22Rv1 (cell line): ENCODE results near the gene FAM168A.

Experiments used
- H3K27ac ChIP-seq: fragments of 450-650 bp; 2 replicates; pipeline ENCODE4 v1.5.1; 2017
- ZFX ChIP-seq: fragments of 450-650 bp; IDR thresholded peaks from 2 replicates; pipeline ENCODE4 v1.6.1; 2017; ENCODE audit warnings: antibody characterized with exemption, borderline replicate concordance
- TF ChIP-seq, protein P1 (sequence below): fragments of 450-650 bp; IDR thresholded peaks from 2 replicates; pipeline ENCODE4 v1.5.1; 2017; ENCODE audit warnings: mild to moderate bottlenecking

The FAM168A gene

DNA sequence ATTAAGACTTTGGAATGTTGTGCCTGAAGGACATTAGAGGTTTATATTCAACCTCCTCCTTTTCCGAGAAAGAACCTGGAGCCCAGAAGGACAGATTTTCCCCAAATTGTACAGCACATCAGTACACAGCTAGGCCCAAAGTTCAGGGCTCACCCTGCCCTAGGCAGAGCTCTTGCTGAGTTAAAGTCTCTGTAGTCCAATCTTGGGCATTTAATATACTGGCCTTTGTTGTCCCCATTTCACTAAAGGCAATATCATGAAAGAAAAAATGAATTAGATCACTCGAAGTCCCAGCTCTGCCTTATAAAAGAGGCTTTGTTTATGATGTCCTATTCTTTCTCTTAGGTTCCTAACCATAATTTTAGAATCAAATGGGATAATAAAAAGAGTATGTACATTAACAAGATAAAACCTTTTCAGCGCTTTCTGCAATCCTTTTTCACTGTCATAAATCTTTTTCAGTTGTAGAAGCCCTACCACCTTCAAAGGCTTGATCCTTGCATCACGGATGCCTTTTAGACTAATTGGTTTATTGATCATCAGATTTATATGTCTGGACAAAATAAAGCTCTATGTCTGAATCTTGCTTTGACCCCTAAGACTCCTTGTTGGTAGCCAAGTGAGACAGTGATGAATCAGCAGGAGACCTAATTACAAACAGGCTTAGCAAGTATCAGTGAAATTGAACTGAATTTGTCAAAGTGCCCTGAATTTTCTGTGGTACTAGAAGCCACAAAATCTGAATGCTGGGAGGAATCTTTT is 181.9 kb downstream of the FAM168A start:
- TF ChIP-seq ZFX: no peak

DNA sequence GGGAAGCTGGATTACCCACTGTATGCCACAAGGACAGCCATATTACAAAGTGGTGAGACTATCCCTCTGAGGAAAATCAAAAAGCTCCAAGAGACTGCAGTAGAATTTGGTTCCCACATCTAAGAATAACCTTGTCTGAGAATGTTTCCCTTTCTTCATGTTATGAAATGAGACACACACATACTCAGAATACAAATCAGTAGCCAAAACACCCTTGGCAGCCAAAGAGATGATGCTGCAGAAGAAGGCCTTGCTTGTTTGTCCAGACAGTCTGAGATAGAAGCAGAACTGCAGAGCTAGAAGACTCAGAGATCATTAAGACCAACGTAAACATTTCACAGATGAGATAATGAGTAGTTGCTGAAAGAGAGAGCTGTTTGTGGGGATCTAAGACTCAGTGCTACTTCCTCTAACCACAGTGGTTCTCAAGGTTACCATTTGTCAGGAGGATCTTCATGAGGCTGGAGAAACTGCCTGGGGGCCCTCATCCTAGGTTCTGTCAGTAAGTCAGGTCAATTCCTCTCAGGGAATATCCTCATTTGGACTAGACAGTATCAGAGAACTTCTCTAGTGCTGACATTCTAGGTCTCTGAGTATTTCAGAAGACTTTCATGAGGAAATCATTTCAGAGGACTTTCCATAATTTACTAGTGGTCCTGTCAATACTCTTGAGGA is 182.8 kb downstream of the FAM168A start:
- H3K27ac ChIP-seq: no peak overlapping the region
- no peak for TF ChIP-seq ZFX
- TF ChIP-seq, protein P1, sequence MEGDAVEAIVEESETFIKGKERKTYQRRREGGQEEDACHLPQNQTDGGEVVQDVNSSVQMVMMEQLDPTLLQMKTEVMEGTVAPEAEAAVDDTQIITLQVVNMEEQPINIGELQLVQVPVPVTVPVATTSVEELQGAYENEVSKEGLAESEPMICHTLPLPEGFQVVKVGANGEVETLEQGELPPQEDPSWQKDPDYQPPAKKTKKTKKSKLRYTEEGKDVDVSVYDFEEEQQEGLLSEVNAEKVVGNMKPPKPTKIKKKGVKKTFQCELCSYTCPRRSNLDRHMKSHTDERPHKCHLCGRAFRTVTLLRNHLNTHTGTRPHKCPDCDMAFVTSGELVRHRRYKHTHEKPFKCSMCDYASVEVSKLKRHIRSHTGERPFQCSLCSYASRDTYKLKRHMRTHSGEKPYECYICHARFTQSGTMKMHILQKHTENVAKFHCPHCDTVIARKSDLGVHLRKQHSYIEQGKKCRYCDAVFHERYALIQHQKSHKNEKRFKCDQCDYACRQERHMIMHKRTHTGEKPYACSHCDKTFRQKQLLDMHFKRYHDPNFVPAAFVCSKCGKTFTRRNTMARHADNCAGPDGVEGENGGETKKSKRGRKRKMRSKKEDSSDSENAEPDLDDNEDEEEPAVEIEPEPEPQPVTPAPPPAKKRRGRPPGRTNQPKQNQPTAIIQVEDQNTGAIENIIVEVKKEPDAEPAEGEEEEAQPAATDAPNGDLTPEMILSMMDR: no peak

More for the DNA sequence above, 181.9 kb downstream of the FAM168A start:
- no peak overlapping the region for H3K27ac ChIP-seq

DNA sequence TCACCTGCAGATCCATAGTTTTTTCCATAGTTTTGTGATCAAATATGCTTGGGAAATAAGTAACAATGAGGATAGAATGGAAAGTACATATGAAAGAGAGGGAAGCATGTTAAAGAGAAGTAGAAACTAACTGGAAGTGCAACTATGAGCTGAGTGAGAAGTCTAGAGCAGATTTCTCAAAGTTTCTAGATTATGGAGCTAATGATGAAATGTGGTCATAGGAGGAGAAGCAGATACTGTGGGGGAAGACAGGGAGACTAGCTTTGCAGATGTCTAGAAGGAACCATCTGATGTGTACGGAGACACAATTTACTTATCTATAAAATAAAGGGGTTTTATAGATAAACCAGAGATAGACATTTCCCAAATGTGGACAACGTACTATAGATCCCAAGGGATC is 184.7 kb downstream of the FAM168A start:
- no peak for TF ChIP-seq ZFX
- TF ChIP-seq, protein P1: no peak
- H3K27ac ChIP-seq: no peak overlapping the region

DNA sequence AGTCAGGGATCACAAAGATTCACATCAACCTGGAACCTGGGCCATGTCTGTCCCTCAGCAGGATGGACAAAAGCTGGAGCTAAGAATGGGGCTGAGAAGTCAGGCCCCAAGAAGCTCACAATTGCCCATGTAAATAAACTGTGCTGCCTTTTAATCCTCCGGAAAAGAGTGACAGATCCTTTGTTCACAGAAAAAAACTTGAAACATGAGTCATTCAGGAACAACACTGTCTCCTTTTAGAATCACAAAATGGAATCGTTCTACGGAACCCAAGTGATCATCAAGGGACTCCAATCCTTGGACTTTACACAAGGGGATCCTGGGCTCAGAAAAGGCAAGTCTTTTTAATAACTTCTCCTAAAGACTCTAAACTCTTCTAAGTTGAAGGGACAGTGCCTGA is 185.6 kb downstream of the FAM168A start:
- TF ChIP-seq, protein P1: no peak
- no peak for TF ChIP-seq ZFX
- no peak overlapping the region for H3K27ac ChIP-seq

DNA sequence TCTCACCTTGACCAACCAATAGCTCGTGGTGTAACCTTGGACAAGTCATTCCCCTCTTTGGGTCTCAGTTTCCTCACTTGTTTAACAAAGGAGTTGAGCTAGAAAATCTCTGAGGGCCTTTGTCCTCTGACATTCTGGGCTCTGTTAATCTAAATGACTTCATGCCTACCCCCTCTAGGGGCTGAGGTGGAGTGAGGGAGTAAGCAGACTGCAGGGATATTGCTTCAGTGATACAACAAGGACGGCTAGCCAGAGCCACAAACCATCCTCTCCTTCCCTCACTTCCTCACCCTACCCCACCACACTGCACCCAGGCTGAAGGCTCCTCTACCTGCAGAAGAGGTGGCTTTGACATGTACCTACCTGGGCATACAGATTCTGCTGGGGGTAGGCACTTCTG is 186.9 kb downstream of the FAM168A start:
- H3K27ac ChIP-seq: no peak overlapping the region
- no peak for TF ChIP-seq ZFX
- TF ChIP-seq, protein P1: no peak

DNA sequence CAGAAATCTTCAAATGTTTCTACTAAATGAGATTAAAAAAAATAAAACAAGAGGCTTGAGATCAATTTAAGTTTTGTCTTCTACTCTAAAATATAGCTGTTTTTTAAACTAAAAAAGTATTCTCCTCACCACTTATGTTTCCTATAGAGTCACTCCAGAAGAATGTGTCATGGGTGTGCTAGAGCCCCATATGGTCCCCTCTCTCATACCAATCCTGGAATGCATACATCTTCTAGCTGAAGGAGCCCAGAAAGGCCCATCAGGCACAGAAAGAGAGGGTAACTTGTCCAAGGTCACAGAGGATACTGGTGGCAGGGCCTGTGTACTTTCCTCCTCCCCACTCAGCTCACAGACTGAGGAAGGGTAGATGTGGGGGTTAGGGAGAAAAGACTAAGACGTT is 187.3 kb downstream of the FAM168A start:
- no peak for TF ChIP-seq ZFX
- TF ChIP-seq, protein P1: no peak
- no peak overlapping the region for H3K27ac ChIP-seq

DNA sequence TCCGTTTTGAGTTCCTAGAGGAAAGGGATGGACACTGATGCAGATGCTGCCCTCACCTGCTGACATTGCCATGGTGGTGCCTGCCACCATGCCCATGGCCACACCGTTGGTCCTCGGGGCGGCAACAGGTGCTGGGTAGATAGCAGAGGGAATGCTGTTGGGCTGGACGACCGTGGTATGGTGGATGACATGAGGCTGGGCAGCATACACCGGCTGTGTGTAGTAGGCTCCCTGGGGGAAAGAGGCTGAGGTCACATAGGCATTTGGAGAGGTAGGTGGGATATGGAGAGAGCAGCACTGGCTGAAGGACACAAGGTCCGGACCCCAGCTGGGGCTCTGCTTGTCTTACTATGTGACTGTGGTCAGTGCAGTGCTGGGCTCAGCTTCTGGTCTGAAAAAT is 188.5 kb downstream of the FAM168A start:
- TF ChIP-seq ZFX: no peak
- TF ChIP-seq, protein P1: no peak
- H3K27ac ChIP-seq: no peak overlapping the region
